ENCODE results near the gene CCDC112.

Gene CCDC112

GRCh38 chr5:115296124-115297022 lies at the start of gene CCDC112:
Gene CCDC112, minus strand, starts transcription at chr5:115296654. Its CDS starts 111 bp downstream, at chr5:115296543.
- DNase-seq: peak; percentile 91

GRCh38 chr5:115345344-115345743 lies 48.9 kb upstream of the CCDC112 start:
- no peak for DNase-seq

- DNase-seq: no peak
These were observed 47.4 kb upstream of the CCDC112 start for GRCh38 chr5:115343855-115344254.

GRCh38 chr5:115342590-115343377 lies 46.3 kb upstream of the CCDC112 start:
- no peak for DNase-seq

- no peak for DNase-seq
These were observed 45.3 kb upstream of the CCDC112 start for GRCh38 chr5:115341745-115342144.

GRCh38 chr5:115338851-115339250 lies 42.4 kb upstream of the CCDC112 start:
- no peak for DNase-seq

GRCh38 chr5:115337882-115338281 lies 41.4 kb upstream of the CCDC112 start:
- DNase-seq: no peak

GRCh38 chr5:115336964-115337363 lies 40.5 kb upstream of the CCDC112 start:
- DNase-seq: no peak

- DNase-seq: no peak
These were observed 39.8 kb upstream of the CCDC112 start for GRCh38 chr5:115336201-115336720.

GRCh38 chr5:115335301-115335700 lies 38.8 kb upstream of the CCDC112 start:
- no peak for DNase-seq

- peak; percentile 92 for DNase-seq
These were observed 36.7 kb upstream of the CCDC112 start for GRCh38 chr5:115333164-115333563.

GRCh38 chr5:115330830-115331229 lies 34.4 kb upstream of the CCDC112 start:
- DNase-seq: no peak

- no peak for DNase-seq
These were observed 33.0 kb upstream of the CCDC112 start for GRCh38 chr5:115329475-115329874.

GRCh38 chr5:115328617-115329274 lies 32.3 kb upstream of the CCDC112 start:
- DNase-seq: peak; percentile 45

GRCh38 chr5:115325296-115325959 lies 29.0 kb upstream of the CCDC112 start:
- DNase-seq: no peak

GRCh38 chr5:115324021-115324420 lies 27.6 kb upstream of the CCDC112 start:
- no peak for DNase-seq

- DNase-seq: no peak
These were observed 26.3 kb upstream of the CCDC112 start for GRCh38 chr5:115322729-115323128.

GRCh38 chr5:115321309-115321708 lies 24.9 kb upstream of the CCDC112 start:
- no peak for DNase-seq

- DNase-seq: no peak
These were observed 24.1 kb upstream of the CCDC112 start for GRCh38 chr5:115320515-115320914.

GRCh38 chr5:115320006-115320405 lies 23.6 kb upstream of the CCDC112 start:
- DNase-seq: no peak

GRCh38 chr5:115319007-115319406 lies 22.6 kb upstream of the CCDC112 start:
- no peak for DNase-seq

GRCh38 chr5:115317736-115318135 lies 21.3 kb upstream of the CCDC112 start:
- DNase-seq: no peak

- no peak for DNase-seq
These were observed 20.9 kb upstream of the CCDC112 start for GRCh38 chr5:115317320-115317719.
